IPS-NIHi11 (cell line): ENCODE measurements around the gene CRK.

ENCODE experiments used
- DNase-seq: peaks from one replicate; pipeline ENCODE4 v3.0.0; 2012; ENCODE audit warnings: mixed read lengths, low spot score

The CRK gene

GRCh38 chr17:1455797-1456599 is at the start of gene CRK:
TSS of gene CRK (minus strand) at chr17:1456232. CDS start at chr17:1456117, 115 bp downstream.
- DNase-seq = peak; percentile 100

GRCh38 chr17:1505586-1505985 is 49.6 kb upstream of the CRK start:
- DNase-seq = no peak

- no peak for DNase-seq
These were observed 48.8 kb upstream of the CRK start for GRCh38 chr17:1504866-1505265.

- no peak for DNase-seq
These were observed 47.7 kb upstream of the CRK start for GRCh38 chr17:1503699-1504098.

GRCh38 chr17:1498869-1499268 is 42.8 kb upstream of the CRK start:
- DNase-seq = no peak

GRCh38 chr17:1498233-1498632 is 42.2 kb upstream of the CRK start:
- DNase-seq = no peak

- no peak for DNase-seq
These were observed 41.8 kb upstream of the CRK start for GRCh38 chr17:1497831-1498230.

- no peak for DNase-seq
These were observed 40.8 kb upstream of the CRK start for GRCh38 chr17:1496869-1497268.

GRCh38 chr17:1495265-1495989 is 39.4 kb upstream of the CRK start:
- DNase-seq = no peak

- DNase-seq = no peak
These were observed 38.8 kb upstream of the CRK start for GRCh38 chr17:1494736-1495253.

GRCh38 chr17:1494203-1494602 is 38.2 kb upstream of the CRK start:
- no peak for DNase-seq

GRCh38 chr17:1493291-1493980 is 37.4 kb upstream of the CRK start:
- DNase-seq = no peak

GRCh38 chr17:1492249-1493206 is 36.5 kb upstream of the CRK start, which contains the start of gene MYO1C:
TSS of gene MYO1C (minus strand) at chr17:1492686. CDS start at chr17:1492487, 199 bp downstream.
- peak; percentile 65 for DNase-seq

- DNase-seq = peak; percentile 91
These were observed 35.6 kb upstream of the CRK start for GRCh38 chr17:1491443-1492248.

- peak; percentile 84 for DNase-seq
These were observed 34.8 kb upstream of the CRK start for GRCh38 chr17:1490643-1491442.

- DNase-seq = no peak
These were observed 32.8 kb upstream of the CRK start for GRCh38 chr17:1488826-1489270.

- peak; percentile 84 for DNase-seq
These were observed 32.1 kb upstream of the CRK start for GRCh38 chr17:1487939-1488825.
